ENCODE measurements around the gene PLD1. TPM values are rescaled to one million over a fixed set of nuclear protein-coding genes. Genes with fewer than 3 reads are reported as not detected.

The PLD1 gene
- total and polyA plus RNA-seq, 10 donors, result 3.0 to 75.2 (median 54.0) TPM

DNA sequence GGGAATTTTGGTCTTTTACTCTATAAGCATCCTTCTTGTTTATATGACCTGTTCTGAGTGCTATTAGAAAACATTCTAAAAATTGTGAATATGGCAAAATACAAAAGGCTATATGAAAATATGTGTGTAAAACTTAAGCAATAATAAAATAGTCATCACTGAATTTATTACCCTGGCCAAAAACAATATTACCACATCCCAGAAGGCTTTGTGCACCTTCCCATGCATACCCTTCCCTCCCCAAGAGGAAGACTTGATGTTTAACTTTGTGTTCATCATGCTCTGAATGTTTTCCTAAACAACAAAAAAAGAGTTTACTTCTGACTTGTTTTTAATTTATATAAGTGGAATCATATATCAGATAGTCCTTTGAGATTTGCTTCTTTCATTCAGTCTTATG, 195.0 kb downstream of the PLD1 start:
- no peak overlapping the region for H3K4me3 ChIP-seq
- H3K36me3 ChIP-seq, result peaks cover 0 to 97% (median 9%) of the 10 kb centered on the region in 6 donors
- no peaks in the 10 kb centered on the region for H3K9me3 ChIP-seq
- TF ChIP-seq POLR2A (IDR thresholded peaks at IDR 0.05), result no peak
- H3K27me3 ChIP-seq (replicated peaks in 1 of 7), result no peaks in the 10 kb centered on the region
- no peak overlapping the region for H3K27ac ChIP-seq
- H3K4me1 ChIP-seq, result peaks cover 0 to 7% (median 0%) of the 10 kb centered on the region in 6 donors
- no peak for DNase-seq
- intact Hi-C loops (cut with DNase I; ENCODE audit: low total_unique reads), result no loop called here

DNA sequence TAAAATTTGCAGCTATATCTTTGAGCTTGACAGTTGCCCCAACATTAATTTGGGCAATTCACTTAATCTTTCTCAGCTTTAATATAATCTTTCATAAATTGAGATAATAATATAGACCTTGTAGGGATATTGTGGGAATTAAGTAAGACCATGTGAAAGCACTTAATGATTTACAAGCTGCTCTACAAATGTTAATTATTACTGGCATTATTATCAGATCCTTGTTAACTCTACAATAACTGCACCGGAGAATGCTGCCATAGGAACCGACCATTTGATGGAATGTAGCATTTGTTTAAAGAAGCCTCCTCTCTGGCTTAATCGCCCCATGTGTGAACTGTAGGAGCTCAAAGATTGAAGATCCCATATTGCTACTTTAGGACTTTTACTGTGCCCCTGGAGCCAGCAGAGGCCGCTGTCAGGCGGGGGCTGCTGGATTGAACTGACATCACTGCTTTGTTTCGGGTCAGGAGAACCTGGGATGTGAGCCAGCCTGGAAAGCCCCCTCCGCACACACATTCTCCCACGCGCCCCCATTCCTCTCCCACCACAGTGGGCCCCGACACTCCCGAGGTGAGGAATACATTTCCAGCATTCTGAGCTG, 195.9 kb downstream of the PLD1 start:
- Histone ChIP-seq H3K9me3 (no peaks in the 10 kb centered on the region), H3K4me3 (no peak overlapping the region), H3K27ac (peak overlapping the region in 2 of 8 donors; percentile 21 to 33), H3K27me3 (replicated peaks in 1 of 7) (no peaks in the 10 kb centered on the region), H3K36me3 (peaks cover 0 to 94% (median 9%) of the 10 kb centered on the region in 6 donors), H3K4me1 (peaks cover 0 to 7% (median 0%) of the 10 kb centered on the region in 6 donors)
- intact Hi-C loops (cut with DNase I; ENCODE audit: low total_unique reads), result no loop called here
- 36 to 51% (median 46%) methylated on average over 11 of the region's 11 CpGs for WGBS, 5 donors
- DNase-seq, result peak; percentile 69
- TF ChIP-seq POLR2A (IDR thresholded peaks at IDR 0.05) (no peak), CTCF (IDR thresholded peaks at IDR 0.05 in 8 of 11, conservative IDR thresholded peaks at IDR 0.05 in 3 of 11) (peak in 6 of 11 experiments; percentile 27 to 54 (median 48)), POLR2AphosphoS5 (IDR thresholded peaks at IDR 0.05) (no peak)

- no peaks in the 10 kb centered on the region for H3K27me3 ChIP-seq (replicated peaks in 1 of 7)
- H3K27ac ChIP-seq, result no peak overlapping the region
- intact Hi-C loops (cut with DNase I; ENCODE audit: low total_unique reads), result no loop called here
- H3K4me3 ChIP-seq, result no peak overlapping the region
- TF ChIP-seq CTCF (IDR thresholded peaks at IDR 0.05 in 8 of 11, conservative IDR thresholded peaks at IDR 0.05 in 3 of 11), result no peak
- TF ChIP-seq POLR2AphosphoS5 (IDR thresholded peaks at IDR 0.05), result no peak
- no peak for TF ChIP-seq POLR2A (IDR thresholded peaks at IDR 0.05)
- H3K9me3 ChIP-seq, result no peaks in the 10 kb centered on the region
- H3K4me1 ChIP-seq, result no peaks in the 10 kb centered on the region
- DNase-seq, result no peak
- peaks cover 0 to 69% (median 20%) of the 10 kb centered on the region in 6 donors for H3K36me3 ChIP-seq
- 75 to 91% (median 83%) methylated on average over 1 of the region's 1 CpG for WGBS, 5 donors
Observed at GRCh38 chr3:171607452-171607851, 202.8 kb downstream of the PLD1 start.

DNA sequence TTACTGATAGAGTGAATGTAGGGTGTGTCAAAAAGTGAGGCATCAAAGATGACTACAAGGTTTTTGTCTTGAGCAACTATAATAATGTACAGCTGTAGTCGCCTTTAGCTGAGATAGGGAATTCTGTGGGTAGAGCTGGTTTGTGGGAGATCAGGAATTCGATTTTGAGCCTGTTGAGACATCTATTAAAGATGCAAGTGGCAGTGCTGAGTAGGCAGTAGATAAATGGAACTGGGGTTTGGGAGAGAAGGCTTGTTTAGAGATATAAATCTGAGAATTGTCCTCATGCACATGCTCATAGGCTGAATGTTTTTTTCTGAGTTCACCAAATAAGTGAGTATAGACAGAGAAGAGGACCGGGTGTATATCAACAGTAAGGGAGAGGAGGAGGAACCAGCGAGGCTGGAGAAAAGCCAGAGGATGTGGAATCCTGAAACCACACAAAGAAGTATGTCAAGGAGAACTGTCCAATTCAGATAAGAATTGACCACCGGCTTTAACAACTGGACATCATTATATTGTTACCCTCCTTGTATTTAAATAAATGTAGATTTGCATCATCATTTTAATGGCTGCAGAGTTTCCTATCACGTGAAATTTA, 204.0 kb downstream of the PLD1 start:
- H3K27ac ChIP-seq, result no peak overlapping the region
- H3K27me3 ChIP-seq (replicated peaks in 1 of 7), result no peaks in the 10 kb centered on the region
- WGBS, 5 donors, result 56 to 68% (median 63%) methylated on average over 6 of the region's 6 CpGs
- no peak for TF ChIP-seq CTCF (IDR thresholded peaks at IDR 0.05 in 8 of 11, conservative IDR thresholded peaks at IDR 0.05 in 3 of 11)
- no peak for TF ChIP-seq POLR2AphosphoS5 (IDR thresholded peaks at IDR 0.05)
- TF ChIP-seq POLR2A (IDR thresholded peaks at IDR 0.05), result no peak
- intact Hi-C loops (cut with DNase I; ENCODE audit: low total_unique reads), result no loop called here
- H3K4me1 ChIP-seq, result no peaks in the 10 kb centered on the region
- no peak for DNase-seq
- H3K9me3 ChIP-seq, result no peaks in the 10 kb centered on the region
- peaks cover 0 to 69% (median 17%) of the 10 kb centered on the region in 6 donors for H3K36me3 ChIP-seq
- H3K4me3 ChIP-seq, result no peak overlapping the region
